Glutamatergic neuron (in vitro differentiated cells): ENCODE data around the gene ZDHHC8. TPM values are rescaled to one million over a fixed set of nuclear protein-coding genes. Genes with fewer than 3 reads are reported as not detected.

ENCODE experiments used
- DNase-seq: peaks from one replicate; pipeline ENCODE4 v3.0.0; 2022
- H3K27ac Mint-ChIP-seq: one replicate; pipeline ENCODE4 v1.8.0; 2020; ENCODE audit warnings: mild to moderate bottlenecking, mixed read lengths, inconsistent platforms; ENCODE audit not compliant: unreplicated experiment
- H3K27me3 Mint-ChIP-seq: one replicate; pipeline ENCODE4 v1.8.0; 2020; ENCODE audit warnings: mild to moderate bottlenecking, moderate library complexity, mixed read lengths, inconsistent platforms; ENCODE audit not compliant: unreplicated experiment
- H3K36me3 Mint-ChIP-seq: one replicate; pipeline ENCODE4 v1.8.0; 2020; ENCODE audit warnings: mild to moderate bottlenecking, mixed read lengths, inconsistent platforms; ENCODE audit not compliant: unreplicated experiment
- H3K4me1 Mint-ChIP-seq: one replicate; pipeline ENCODE4 v1.8.0; 2020; ENCODE audit warnings: mild to moderate bottlenecking, low read depth, mixed read lengths, inconsistent platforms; ENCODE audit not compliant: unreplicated experiment
- H3K4me3 Mint-ChIP-seq: one replicate; pipeline ENCODE4 v1.8.0; 2020; ENCODE audit warnings: mild to moderate bottlenecking, mixed read lengths, inconsistent platforms; ENCODE audit not compliant: unreplicated experiment
- H3K9me3 Mint-ChIP-seq: one replicate; pipeline ENCODE4 v1.8.0; 2020; ENCODE audit warnings: mild to moderate bottlenecking, moderate library complexity, mixed read lengths, inconsistent platforms; ENCODE audit not compliant: unreplicated experiment
- total RNA-seq: library from RNA; stranded (reverse); fragmentation: NEBNext Ultra II Directional; extraction: Animal tissue kit (Norgen Biotek cat#: 25700); gene quantifications from one replicate; pipeline ENCODE4 v1.2.1, GENCODE V29; 2021; ENCODE audit not compliant: unreplicated experiment
- TF ChIP-seq, protein P1 (sequence below): fragments of 200-600 bp; sonication (generic); IDR thresholded peaks from one replicate; pipeline ENCODE4 v1.5.0; 2021; ENCODE audit not compliant: partially characterized antibody, unreplicated experiment

Gene ZDHHC8
- total RNA-seq, 1 donor from 2014 or later: 119 TPM

DNA sequence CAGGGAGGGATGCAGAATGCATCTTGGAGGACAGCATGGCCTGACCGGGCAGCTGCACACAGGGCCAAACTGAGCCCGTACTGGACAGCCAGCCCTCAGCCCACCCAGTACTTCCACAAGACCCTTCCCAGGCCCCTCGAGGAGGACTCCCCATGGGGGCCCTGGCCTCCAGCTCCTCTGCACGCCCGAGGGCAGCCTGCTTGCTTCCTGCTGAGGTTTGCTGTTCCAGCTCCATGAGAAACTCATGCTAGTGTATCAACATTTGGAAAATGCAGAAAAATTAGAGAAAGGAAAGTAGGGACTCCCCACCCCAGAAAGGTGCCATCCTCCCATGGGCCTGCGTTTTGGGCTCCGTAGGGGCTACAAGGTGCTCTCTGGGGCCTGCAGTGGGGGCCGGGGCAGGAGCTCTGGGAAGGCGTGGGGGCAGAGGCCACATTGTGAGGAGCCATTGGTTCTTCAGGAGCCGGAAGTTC is 40.6 kb downstream of the ZDHHC8 start:
- no peaks in the 10 kb centered on the region for H3K36me3 Mint-ChIP-seq
- H3K9me3 Mint-ChIP-seq: no peaks in the 10 kb centered on the region
- H3K27me3 Mint-ChIP-seq: peaks cover 2% of the 10 kb centered on the region
- H3K27ac Mint-ChIP-seq: no peak overlapping the region
- TF ChIP-seq, protein P1, sequence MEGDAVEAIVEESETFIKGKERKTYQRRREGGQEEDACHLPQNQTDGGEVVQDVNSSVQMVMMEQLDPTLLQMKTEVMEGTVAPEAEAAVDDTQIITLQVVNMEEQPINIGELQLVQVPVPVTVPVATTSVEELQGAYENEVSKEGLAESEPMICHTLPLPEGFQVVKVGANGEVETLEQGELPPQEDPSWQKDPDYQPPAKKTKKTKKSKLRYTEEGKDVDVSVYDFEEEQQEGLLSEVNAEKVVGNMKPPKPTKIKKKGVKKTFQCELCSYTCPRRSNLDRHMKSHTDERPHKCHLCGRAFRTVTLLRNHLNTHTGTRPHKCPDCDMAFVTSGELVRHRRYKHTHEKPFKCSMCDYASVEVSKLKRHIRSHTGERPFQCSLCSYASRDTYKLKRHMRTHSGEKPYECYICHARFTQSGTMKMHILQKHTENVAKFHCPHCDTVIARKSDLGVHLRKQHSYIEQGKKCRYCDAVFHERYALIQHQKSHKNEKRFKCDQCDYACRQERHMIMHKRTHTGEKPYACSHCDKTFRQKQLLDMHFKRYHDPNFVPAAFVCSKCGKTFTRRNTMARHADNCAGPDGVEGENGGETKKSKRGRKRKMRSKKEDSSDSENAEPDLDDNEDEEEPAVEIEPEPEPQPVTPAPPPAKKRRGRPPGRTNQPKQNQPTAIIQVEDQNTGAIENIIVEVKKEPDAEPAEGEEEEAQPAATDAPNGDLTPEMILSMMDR: no peak
- peaks cover 2% of the 10 kb centered on the region for H3K4me1 Mint-ChIP-seq
- H3K4me3 Mint-ChIP-seq: no peak overlapping the region
- DNase-seq: no peak

DNA sequence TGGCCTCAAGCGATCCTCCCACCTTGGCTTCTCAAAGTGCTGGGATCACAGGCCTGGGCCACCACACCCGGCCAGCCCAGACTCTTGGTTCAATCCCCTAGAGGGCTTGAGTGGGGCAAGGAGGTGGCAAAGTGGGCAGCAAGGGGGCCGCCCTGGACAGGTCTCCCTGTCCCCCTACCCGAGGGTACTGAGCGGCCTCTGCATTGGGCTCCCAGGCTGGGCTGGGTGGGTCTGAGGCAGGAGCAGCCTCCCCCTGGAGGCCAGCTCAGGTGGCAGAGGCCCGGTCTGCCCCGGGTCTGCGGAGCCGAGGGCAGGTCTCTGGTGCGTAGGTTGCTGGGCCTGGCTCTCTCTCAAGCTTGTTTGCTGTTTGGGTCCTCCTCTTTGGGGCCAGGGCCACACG is 41.6 kb downstream of the ZDHHC8 start:
- TF ChIP-seq, protein P1: no peak
- Mint-ChIP-seq H3K9me3 (no peaks in the 10 kb centered on the region), H3K27ac (no peak overlapping the region), H3K4me1 (peaks cover 5% of the 10 kb centered on the region), H3K27me3 (peaks cover 4% of the 10 kb centered on the region), H3K36me3 (no peaks in the 10 kb centered on the region), H3K4me3 (no peak overlapping the region)
- no peak for DNase-seq

DNA sequence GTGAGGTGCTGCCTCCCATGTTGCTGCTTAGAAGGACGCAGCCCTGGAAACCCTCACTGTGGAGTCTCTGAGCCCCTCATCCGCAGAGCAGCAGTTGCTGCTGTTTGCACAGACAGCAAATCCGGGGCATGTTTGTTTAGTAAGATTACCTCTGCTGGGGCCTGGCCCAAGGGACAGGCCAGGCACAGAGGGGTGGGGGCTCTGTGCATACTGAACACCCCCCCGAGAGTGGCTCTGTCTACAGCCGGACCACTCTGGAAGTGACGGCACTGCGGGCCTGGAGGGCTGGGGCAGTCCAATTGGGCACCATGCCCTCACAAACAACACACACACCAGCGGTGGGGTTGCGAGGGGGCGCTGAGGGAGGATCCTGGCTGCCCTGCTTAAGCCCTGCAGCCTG is 42.2 kb downstream of the ZDHHC8 start:
- peaks cover 4% of the 10 kb centered on the region for H3K27me3 Mint-ChIP-seq
- H3K9me3 Mint-ChIP-seq: no peaks in the 10 kb centered on the region
- no peak overlapping the region for H3K4me3 Mint-ChIP-seq
- H3K4me1 Mint-ChIP-seq: peaks cover 5% of the 10 kb centered on the region
- DNase-seq: no peak
- no peaks in the 10 kb centered on the region for H3K36me3 Mint-ChIP-seq
- TF ChIP-seq, protein P1: no peak
- no peak overlapping the region for H3K27ac Mint-ChIP-seq

DNA sequence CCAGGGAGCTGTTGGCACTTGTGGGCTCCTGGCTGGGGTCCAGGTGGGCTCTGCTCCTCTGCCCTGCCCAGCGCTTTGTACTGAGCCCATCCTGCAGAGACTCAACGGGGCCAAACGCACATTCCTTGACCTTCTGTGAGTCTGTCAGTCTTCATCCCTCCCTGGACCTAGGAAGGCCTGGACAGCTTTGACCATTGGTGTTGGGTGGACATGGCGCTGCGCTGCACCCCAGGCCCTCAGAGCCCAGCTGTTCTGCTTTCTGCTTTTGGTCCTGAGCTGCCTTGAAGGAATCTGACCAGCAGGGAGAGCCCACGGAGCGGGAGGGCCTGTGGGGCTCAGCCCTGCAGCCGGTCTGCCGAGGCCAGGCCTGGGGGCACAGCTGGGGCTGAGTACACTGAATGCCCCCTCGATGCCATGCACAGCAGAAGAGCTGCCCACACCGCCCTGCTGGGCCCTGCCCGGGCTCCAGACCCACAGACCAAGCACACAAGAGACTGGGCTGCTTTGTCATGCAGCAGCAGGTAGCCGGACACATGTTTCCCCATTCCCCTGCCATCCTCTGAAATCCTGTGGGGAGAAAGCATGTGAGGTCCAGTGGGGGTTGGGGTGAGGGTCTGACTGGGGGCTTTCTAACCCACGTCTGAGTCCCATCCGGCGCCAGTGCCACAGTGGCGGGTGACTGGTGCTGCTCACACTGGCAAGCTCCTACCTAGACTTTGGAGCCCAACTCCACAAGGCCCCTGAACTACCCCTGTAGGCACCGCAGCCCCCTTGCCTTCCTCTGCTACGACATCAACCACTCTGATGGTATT is 43.4 kb downstream of the ZDHHC8 start:
- Mint-ChIP-seq H3K4me1 (peaks cover 5% of the 10 kb centered on the region), H3K27me3 (peaks cover 4% of the 10 kb centered on the region), H3K27ac (no peak overlapping the region), H3K9me3 (no peaks in the 10 kb centered on the region), H3K4me3 (no peak overlapping the region), H3K36me3 (no peaks in the 10 kb centered on the region)
- DNase-seq: peak; percentile 45
- TF ChIP-seq, protein P1: no peak

DNA sequence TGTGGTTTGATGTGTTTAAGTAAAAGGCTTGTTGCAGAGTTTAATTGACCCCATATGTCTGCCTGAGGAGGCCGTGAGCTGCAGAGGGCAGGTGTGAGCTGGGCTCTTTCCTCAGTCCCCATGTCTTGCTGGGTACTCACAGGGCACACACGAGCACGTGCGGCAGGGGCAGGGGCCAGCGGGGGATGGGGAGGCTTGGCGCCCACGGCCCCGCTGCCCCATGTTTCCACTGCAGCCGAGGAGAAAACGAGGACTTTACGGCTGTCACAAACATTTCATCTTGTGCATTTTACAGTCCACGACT is 43.9 kb downstream of the ZDHHC8 start:
- H3K4me1 Mint-ChIP-seq: peaks cover 5% of the 10 kb centered on the region
- TF ChIP-seq, protein P1: no peak
- H3K27me3 Mint-ChIP-seq: peaks cover 4% of the 10 kb centered on the region
- H3K4me3 Mint-ChIP-seq: no peak overlapping the region
- no peak for DNase-seq
- no peaks in the 10 kb centered on the region for H3K9me3 Mint-ChIP-seq
- H3K36me3 Mint-ChIP-seq: no peaks in the 10 kb centered on the region
- H3K27ac Mint-ChIP-seq: no peak overlapping the region
